HG03025 (cell line): ENCODE results near the gene STX18.
A peak's percentile ranks its signal among the peaks of the same experiment; 100 is the strongest.
"Not testable (repeated sequence)": the region's sequence is repeated elsewhere in the genome, so short reads cannot be mapped to it uniquely, and the experiment has no call there.

ENCODE experiments used
- ATAC-seq: cut with Tn5 transposase; IDR thresholded peaks from one replicate; pipeline ENCODE4 v1.9.1; 2021; ENCODE audit warnings: mild to moderate bottlenecking, moderate library complexity; ENCODE audit not compliant: unreplicated experiment, low FRiP score

STX18 gene

GRCh38 chr4:4514786-4515185 is 27.1 kb downstream of the STX18 start:
- ATAC-seq: no peak

GRCh38 chr4:4512282-4512681 is 29.6 kb downstream of the STX18 start:
- no peak for ATAC-seq

GRCh38 chr4:4510641-4511040 is 31.2 kb downstream of the STX18 start:
- ATAC-seq: not testable (repeated sequence)

GRCh38 chr4:4509521-4509920 is 32.3 kb downstream of the STX18 start:
- no peak for ATAC-seq

GRCh38 chr4:4507923-4508322 is 33.9 kb downstream of the STX18 start:
- no peak for ATAC-seq

GRCh38 chr4:4507403-4507802 is 34.4 kb downstream of the STX18 start:
- no peak for ATAC-seq

GRCh38 chr4:4506961-4507360 is 34.9 kb downstream of the STX18 start:
- ATAC-seq: no peak

- ATAC-seq: not testable (repeated sequence)
These were observed 36.6 kb downstream of the STX18 start for GRCh38 chr4:4505211-4505610.

- ATAC-seq: no peak
These were observed 37.1 kb downstream of the STX18 start for GRCh38 chr4:4504783-4505182.

- ATAC-seq: no peak
These were observed 39.0 kb downstream of the STX18 start for GRCh38 chr4:4502694-4503311.

GRCh38 chr4:4501679-4502078 is 40.2 kb downstream of the STX18 start:
- no peak for ATAC-seq

GRCh38 chr4:4499438-4500123 is 42.3 kb downstream of the STX18 start:
- no peak for ATAC-seq

GRCh38 chr4:4496592-4497372 is 45.1 kb downstream of the STX18 start:
- no peak for ATAC-seq

- no peak for ATAC-seq
These were observed 47.0 kb downstream of the STX18 start for GRCh38 chr4:4494882-4495281.

GRCh38 chr4:4492161-4492847 is 49.5 kb downstream of the STX18 start:
- ATAC-seq: peak; percentile 78

- ATAC-seq: no peak
These were observed 50.4 kb downstream of the STX18 start for GRCh38 chr4:4491396-4491893.

- no peak for ATAC-seq
These were observed 51.0 kb downstream of the STX18 start for GRCh38 chr4:4490816-4491215.

GRCh38 chr4:4490041-4490440 is 51.8 kb downstream of the STX18 start:
- ATAC-seq: no peak

GRCh38 chr4:4488405-4489404 is 53.1 kb downstream of the STX18 start:
- ATAC-seq: peak; percentile 54

GRCh38 chr4:4486969-4487368 is 54.9 kb downstream of the STX18 start:
- ATAC-seq: no peak
